GM18870 (cell line): ENCODE results near the gene GPR18.
"Not testable (repeated sequence)": the region's sequence is repeated elsewhere in the genome, so short reads cannot be mapped to it uniquely, and the experiment has no call there.

Experiments used
- ATAC-seq: cut with Tn5 transposase; IDR thresholded peaks from one replicate; pipeline ENCODE4 v1.9.1; 2021; ENCODE audit warnings: moderate library complexity; ENCODE audit not compliant: unreplicated experiment

Gene GPR18

GRCh38 chr13:99268822-99269221 lies 10.6 kb upstream of the GPR18 start:
- no peak for ATAC-seq

DNA sequence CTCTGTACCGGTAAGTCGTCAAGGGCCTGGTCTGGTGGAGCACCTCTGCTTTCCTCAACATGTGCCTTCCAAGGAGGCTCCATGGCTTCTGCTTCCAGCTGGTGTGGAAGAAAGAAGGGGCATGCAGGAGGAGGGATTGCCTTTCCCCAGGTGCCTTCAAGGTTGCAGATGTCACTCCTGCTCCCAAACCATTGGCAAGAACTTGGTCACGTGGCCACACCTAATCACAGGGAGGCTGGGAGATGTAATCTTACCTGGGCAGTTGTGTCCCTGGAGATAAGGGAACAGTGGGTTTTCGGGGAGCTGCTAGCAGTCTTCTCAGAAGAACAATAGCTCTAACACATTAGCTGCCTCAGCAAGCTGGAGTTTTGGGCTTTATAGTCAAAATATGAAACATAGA lies 9.7 kb upstream of the GPR18 start:
- no peak for ATAC-seq

DNA sequence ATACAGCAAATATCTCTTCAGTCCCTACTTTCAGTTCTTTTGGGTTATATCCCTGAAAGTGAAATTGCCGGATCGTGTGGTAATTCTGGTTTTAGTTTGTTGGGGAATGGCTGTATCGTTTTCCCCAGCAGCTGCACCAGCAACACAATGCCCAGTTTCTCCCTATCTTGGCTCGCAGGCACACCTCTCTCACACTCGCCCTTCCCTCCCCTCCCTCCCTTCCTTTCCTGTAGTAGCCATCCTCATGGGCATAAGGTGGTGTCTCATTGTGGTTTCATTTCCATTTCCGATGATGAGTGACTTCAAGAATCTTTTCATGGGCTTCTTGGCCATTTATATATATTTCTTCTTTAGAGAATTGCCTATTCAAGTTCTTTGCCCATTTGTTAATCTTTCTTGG lies 8.6 kb upstream of the GPR18 start:
- no peak for ATAC-seq

- ATAC-seq, result no peak
Observed at GRCh38 chr13:99265821-99266426, 7.7 kb upstream of the GPR18 start.

GRCh38 chr13:99265162-99265800 lies 7.1 kb upstream of the GPR18 start:
- no peak for ATAC-seq

DNA sequence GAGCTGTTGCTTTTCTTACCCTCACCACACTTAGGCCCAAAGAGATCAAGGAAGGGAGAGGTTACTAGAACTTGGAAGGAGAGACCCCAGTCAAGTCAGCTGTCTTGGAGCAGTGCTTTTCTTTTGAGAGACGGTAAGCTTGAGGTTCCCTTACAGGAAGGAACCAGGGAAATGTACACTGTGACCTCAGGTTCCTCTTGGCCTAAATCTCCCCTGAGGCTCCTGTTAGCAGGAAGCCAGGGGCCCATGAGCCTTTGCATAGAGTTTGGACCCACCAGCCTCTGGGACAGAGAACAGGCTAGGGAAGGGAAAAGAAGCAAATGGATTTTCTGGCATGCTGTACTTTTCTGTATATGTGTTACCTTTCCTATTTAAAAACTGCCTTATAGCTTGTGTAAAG lies 5.9 kb upstream of the GPR18 start:
- no peak for ATAC-seq

- no peak for ATAC-seq
Observed at GRCh38 chr13:99263126-99263785, 5.1 kb upstream of the GPR18 start.

GRCh38 chr13:99261059-99261458 lies 2.9 kb upstream of the GPR18 start:
- ATAC-seq, result no peak

DNA sequence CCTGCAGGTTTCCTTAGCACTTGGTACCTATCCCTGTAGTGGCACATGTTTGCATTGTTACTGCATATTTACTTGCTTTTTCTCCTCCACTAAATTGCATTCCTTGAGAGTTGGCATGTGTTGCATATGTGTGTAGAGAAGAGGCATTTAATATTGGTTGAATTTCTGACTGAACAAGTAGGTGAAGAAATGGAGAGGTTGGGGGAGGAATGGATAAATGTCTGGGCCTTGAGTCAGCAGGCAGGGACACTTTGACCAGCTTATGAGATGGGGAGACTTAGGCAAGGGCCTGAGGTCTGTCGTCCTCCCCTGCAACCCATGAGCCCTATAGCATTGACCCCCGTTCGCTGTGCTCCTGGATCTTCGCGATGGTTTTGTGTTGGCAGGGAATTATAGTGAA lies 2.0 kb upstream of the GPR18 start:
- no peak for ATAC-seq

DNA sequence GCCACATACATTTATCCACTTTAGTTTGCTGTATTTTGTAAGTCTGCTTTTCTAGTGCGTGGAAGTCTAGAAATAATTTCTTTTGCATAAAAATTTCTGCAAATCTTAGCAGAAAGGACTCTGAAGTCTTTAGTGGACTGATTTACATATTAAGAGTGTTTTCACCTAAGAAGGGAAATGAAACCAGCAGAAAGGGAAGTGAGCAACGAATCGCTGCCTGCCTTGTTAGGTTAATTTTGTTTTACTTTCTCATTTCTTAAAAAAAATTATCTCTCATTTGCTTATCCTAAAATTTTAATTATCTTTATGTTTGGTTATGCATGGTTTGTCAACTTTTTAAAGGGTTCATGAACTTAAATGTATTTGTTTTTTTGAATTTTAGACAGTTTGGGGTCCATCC lies 767 bp upstream of the GPR18 start:
- peak; percentile 51 for ATAC-seq

GRCh38 chr13:99257291-99257690 lies 888 bp downstream of the GPR18 start:
- ATAC-seq, result no peak

DNA sequence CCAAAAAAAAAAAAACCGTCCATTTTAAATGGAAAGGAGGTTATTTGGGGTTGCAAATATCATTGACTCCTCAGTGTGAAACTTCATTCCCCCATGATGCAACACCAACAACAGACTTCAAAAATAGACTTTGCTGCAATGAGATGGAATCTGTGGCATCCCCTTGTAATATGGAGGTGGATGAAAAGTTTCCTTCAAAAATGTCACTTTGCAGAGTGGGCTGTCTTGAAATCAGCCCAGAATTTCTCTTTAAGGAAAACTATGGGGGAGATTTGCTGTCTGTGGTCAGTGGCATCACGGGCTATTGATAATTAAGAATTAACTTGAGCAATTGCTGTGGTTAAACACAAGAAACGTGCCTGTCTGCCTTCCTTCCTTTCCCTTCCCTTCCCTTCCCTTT lies 1.5 kb downstream of the GPR18 start:
- ATAC-seq, result no peak

- ATAC-seq, result no peak
Observed at GRCh38 chr13:99256283-99256682, 1.9 kb downstream of the GPR18 start.

DNA sequence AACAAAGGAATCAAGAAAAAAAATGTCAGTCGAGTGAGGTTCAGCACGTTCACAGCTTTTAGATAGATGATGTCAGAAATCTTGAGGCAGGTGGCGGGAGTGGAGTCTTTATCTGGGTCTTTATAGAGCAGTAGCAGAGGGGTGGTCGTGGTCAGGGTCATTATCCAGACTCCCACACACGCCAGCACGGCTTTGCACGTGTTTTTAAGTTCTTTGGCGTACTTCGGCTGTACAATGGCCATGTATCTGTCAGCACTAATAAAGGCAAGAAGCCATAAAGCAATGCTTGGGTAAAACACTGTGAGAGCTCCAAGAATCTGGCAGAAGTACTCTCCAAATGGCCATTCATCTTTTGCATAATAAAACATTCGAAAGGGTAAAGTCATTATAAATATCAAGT lies 2.9 kb downstream of the GPR18 start:
- ATAC-seq, result no peak

GRCh38 chr13:99254830-99255229 lies 3.3 kb downstream of the GPR18 start:
- ATAC-seq, result no peak

DNA sequence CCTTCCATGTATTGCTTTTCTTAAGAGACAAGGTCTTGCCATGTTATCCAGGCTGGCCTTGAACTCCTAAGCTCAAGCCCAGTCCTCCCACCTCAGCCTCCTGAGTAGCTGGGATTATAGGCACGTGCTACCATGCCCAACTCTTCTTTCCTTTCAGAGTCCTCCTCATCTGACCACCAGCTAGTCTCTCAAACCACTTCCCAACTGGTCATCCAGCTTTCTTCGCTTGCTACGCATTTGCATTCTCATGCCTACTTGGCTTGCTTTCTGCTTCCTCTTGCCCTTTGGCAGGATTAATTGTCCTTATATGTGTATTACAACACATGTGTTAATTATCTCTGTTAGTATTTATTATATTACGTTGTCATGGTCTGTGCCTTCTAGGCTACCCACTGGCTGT lies 6.3 kb downstream of the GPR18 start:
- no peak for ATAC-seq

DNA sequence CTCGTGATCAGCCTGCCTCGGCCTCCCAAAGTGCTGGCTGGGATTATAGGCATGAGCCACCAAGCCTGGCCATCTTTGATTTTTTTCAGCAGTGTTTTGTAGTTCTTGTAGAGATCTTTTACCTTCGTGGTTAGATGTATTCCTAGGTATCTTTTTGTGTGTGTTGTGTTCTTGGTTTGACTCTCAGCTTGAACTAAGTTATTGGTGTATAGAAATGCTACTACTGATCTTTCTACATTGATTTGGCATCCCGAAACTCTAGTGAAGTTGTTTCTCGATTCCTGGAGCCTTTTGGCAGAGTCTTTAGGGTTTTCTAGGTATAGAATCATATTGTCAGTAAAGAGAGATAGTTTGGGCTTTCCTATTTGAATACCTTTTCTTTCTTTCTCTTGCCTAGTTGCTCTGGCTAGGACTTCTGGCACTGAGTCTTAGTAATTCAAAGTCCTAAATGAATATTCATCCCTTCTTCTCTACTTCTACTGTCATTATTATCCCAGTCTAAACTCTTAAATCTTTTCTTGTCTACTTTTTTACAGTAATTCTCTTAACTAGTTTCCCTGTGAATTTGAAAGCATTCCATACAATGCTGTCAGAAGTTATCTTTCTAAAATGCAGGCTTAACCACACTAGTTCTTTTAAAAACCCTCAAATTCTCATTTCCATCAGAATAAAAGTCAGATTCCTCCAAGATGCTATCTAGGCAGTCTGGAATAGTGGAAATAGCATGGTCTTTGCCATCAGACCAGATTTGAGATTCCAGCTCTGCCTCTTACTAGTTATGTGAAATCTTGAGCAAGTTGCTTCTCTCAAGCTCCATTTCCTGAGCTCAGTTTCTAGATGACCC lies 7.0 kb downstream of the GPR18 start:
- no peak for ATAC-seq

- ATAC-seq, result not testable (repeated sequence)
Observed at GRCh38 chr13:99249606-99250005, 8.6 kb downstream of the GPR18 start.

DNA sequence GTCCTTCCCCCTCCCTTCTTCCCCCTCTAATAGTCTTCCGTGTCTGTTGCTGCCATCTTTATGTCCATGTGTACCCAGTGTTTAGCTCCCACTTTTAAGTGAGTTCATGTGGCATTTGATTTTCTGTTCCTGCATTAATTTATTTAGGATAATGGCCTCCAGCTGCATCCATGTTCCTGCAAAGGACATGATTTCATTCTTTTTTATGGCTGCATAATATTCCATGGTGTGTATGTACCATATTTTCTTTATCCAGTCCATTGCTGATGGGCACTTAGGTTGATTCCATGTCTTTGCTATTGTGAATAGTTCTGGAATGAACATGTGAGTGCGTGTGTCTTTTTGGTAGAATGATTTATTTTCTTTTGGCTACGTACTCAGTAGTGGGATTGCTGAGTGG lies 9.0 kb downstream of the GPR18 start:
- not testable (repeated sequence) for ATAC-seq

DNA sequence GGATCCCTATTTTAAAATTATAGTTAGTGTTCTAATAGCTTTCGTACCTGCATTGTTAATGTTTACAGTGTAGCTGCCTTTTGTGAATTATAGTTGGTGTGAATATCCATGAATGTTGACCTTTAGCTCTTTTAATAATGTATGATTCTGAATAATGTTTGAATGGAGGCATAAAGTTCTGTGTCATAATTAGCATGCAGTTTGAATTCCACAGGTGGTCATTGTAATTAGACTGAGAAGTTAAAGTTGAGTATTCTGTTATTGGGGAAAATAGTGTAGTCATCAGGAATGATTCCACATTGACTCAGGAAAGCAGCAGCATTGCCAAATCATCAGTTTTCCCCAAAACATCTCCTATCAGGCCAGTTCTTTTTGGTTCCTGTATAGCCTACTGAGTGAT lies 12.1 kb downstream of the GPR18 start:
- ATAC-seq, result no peak

DNA sequence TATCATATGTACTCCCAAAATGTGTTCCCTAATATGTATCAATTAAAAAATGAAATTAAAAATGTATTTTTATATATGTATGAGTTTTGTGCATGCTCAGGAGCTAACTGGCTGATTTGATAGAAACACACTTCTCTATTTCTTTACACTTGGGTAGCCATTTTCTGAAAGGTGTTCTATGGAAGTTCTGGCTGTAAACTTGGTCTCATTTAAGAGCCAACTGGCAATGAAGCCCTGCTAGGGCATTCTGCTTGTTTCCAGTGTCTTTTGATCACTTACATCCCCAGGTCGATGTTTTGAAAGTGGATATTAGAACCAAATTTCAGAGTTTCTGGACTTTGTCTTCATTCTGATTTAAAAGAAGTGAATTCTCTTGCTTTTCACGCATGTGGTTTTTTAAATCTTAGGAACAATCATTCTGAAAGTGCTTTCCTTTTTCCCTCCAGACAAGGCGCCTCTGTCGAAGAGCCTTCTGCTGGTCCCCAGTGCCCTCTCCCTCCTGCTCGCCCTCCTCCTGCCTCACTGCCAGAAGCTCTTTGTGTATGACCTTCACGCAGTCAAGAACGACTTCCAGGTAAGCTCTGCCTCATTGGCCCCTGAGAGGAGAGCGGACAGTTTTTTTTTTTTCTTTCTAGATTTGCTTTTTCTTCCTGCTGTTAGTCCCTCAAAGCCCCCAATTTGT lies 20.1 kb downstream of the GPR18 start:
- peak; percentile 62 for ATAC-seq
